ENCODE data around the gene HS3ST5. TPM values are rescaled to one million over a fixed set of nuclear protein-coding genes. Genes with fewer than 3 reads are reported as not detected.

The HS3ST5 gene
- total RNA-seq, 4 donors from 2014 or later = not detected

- no peak for TF ChIP-seq CTCF (IDR thresholded peaks at IDR 0.05)
- no peak for TF ChIP-seq EP300 (IDR thresholded peaks at IDR 0.05)
- no peak for TF ChIP-seq POLR2A (IDR thresholded peaks at IDR 0.05)
- TF ChIP-seq POLR2AphosphoS5 (IDR thresholded peaks at IDR 0.05) = no peak
- H3K36me3 ChIP-seq = no peaks in the 10 kb centered on the region
- 85% methylated on average over 2 of the region's 2 CpGs for WGBS
Observed at GRCh38 chr6:114274836-114275235, 68.0 kb downstream of the HS3ST5 start.

GRCh38 chr6:114272582-114272981 is 70.2 kb downstream of the HS3ST5 start:
- DNase-seq (ENCODE audit: low spot score in 2 of 2) = no peak
- TF ChIP-seq POLR2AphosphoS5 (IDR thresholded peaks at IDR 0.05) (no peak), EP300 (IDR thresholded peaks at IDR 0.05) (no peak), POLR2A (IDR thresholded peaks at IDR 0.05) (no peak), CTCF (IDR thresholded peaks at IDR 0.05) (no peak)
- Histone ChIP-seq H3K4me3 (no peak overlapping the region), H3K9me3 (no peaks in the 10 kb centered on the region), H3K27ac (no peak overlapping the region), H3K4me1 (no peaks in the 10 kb centered on the region), H3K27me3 (no peaks in the 10 kb centered on the region), H3K36me3 (no peaks in the 10 kb centered on the region)
- 66% methylated on average over 3 of the region's 3 CpGs for WGBS

More at GRCh38 chr6:114274836-114275235, 68.0 kb downstream of the HS3ST5 start:
- H3K9me3 ChIP-seq = no peaks in the 10 kb centered on the region
- H3K4me1 ChIP-seq = no peaks in the 10 kb centered on the region
- H3K27ac ChIP-seq = no peak overlapping the region
- DNase-seq (ENCODE audit: low spot score in 2 of 2) = no peak
- H3K27me3 ChIP-seq = no peaks in the 10 kb centered on the region
- no peak overlapping the region for H3K4me3 ChIP-seq

- H3K27ac ChIP-seq = no peak overlapping the region
- H3K4me1 ChIP-seq = no peaks in the 10 kb centered on the region
- no peak for DNase-seq (ENCODE audit: low spot score in 2 of 2)
- no peak for TF ChIP-seq EP300 (IDR thresholded peaks at IDR 0.05)
- no peak for TF ChIP-seq POLR2AphosphoS5 (IDR thresholded peaks at IDR 0.05)
- no peak for TF ChIP-seq CTCF (IDR thresholded peaks at IDR 0.05)
- no peak for TF ChIP-seq POLR2A (IDR thresholded peaks at IDR 0.05)
- H3K9me3 ChIP-seq = no peaks in the 10 kb centered on the region
- H3K4me3 ChIP-seq = no peak overlapping the region
- H3K27me3 ChIP-seq = no peaks in the 10 kb centered on the region
- no peaks in the 10 kb centered on the region for H3K36me3 ChIP-seq
Observed at GRCh38 chr6:114271405-114271804, 71.4 kb downstream of the HS3ST5 start.

GRCh38 chr6:114267897-114268296 is 74.9 kb downstream of the HS3ST5 start:
- H3K9me3 ChIP-seq = no peaks in the 10 kb centered on the region
- H3K4me3 ChIP-seq = no peak overlapping the region
- DNase-seq (ENCODE audit: low spot score in 2 of 2) = no peak
- H3K27me3 ChIP-seq = no peaks in the 10 kb centered on the region
- TF ChIP-seq CTCF (IDR thresholded peaks at IDR 0.05) (no peak), EP300 (IDR thresholded peaks at IDR 0.05) (no peak), POLR2AphosphoS5 (IDR thresholded peaks at IDR 0.05) (no peak), POLR2A (IDR thresholded peaks at IDR 0.05) (no peak)
- no peak overlapping the region for H3K27ac ChIP-seq
- WGBS = 96% methylated on average over 3 of the region's 3 CpGs
- no peaks in the 10 kb centered on the region for H3K4me1 ChIP-seq
- H3K36me3 ChIP-seq = no peaks in the 10 kb centered on the region

- WGBS = 83% methylated on average over 3 of the region's 3 CpGs
- no peak overlapping the region for H3K4me3 ChIP-seq
- no peaks in the 10 kb centered on the region for H3K4me1 ChIP-seq
- TF ChIP-seq POLR2AphosphoS5 (IDR thresholded peaks at IDR 0.05) = no peak
- TF ChIP-seq EP300 (IDR thresholded peaks at IDR 0.05) = no peak
- TF ChIP-seq CTCF (IDR thresholded peaks at IDR 0.05) = no peak
- TF ChIP-seq POLR2A (IDR thresholded peaks at IDR 0.05) = no peak
- no peaks in the 10 kb centered on the region for H3K36me3 ChIP-seq
- H3K9me3 ChIP-seq = no peaks in the 10 kb centered on the region
- H3K27ac ChIP-seq = no peak overlapping the region
- DNase-seq (ENCODE audit: low spot score in 2 of 2) = no peak
- H3K27me3 ChIP-seq = no peaks in the 10 kb centered on the region
Observed at GRCh38 chr6:114260810-114261209, 82.0 kb downstream of the HS3ST5 start.

Measured in suprapubic skin (tissue), 4 donors.